Large intestine (tissue), 3 donors: ENCODE results near the gene SDK1. TPM values are rescaled to one million over a fixed set of nuclear protein-coding genes. Genes with fewer than 3 reads are reported as not detected.

ENCODE experiments used
- DNase-seq, 2 donors: peaks; one replicate each; pipeline versions ENCODE4 v3.0.0 to v3.0.0-alpha.2; 2013
- H3K27ac ChIP-seq: one replicate; pipeline ENCODE4 v1.5.1; 2013; ENCODE audit warnings: low read length
- H3K27me3 ChIP-seq: 2 replicates; pipeline ENCODE4 v1.6.1; 2013; ENCODE audit warnings: low read length; ENCODE audit not compliant: control insufficient read depth, insufficient read depth
- H3K36me3 ChIP-seq: 2 replicates; pipeline ENCODE4 v1.6.1; 2013; ENCODE audit warnings: low read length; ENCODE audit not compliant: control insufficient read depth, insufficient read depth
- H3K4me1 ChIP-seq: one replicate; pipeline ENCODE4 v1.6.1; 2013; ENCODE audit warnings: low read length; ENCODE audit not compliant: control insufficient read depth, insufficient read depth
- H3K4me3 ChIP-seq: one replicate; pipeline ENCODE4 v1.5.1; 2013; ENCODE audit warnings: low read length
- H3K9me3 ChIP-seq: one replicate; pipeline ENCODE4 v1.6.1; 2013; ENCODE audit warnings: mild to moderate bottlenecking, low read depth, low read length, moderate library complexity; ENCODE audit not compliant: control insufficient read depth
- WGBS: methylation state at CpG from one replicate; pipeline ENCODE4 v1.1.5; 2013; ENCODE audit warnings: low lambda C conversion rate; ENCODE audit not compliant: insufficient coverage; 5-methylcytosine and 5-hydroxymethylcytosine counted together
- polyA plus RNA-seq: library from polyadenylated mRNA; unstranded; fragments of 120-200 nt; gene quantifications from one replicate; pipeline ENCODE4 v1.2.1, GENCODE V29; 2013

The SDK1 gene
- polyA plus RNA-seq, 1 donor, result 6.4 TPM

DNA sequence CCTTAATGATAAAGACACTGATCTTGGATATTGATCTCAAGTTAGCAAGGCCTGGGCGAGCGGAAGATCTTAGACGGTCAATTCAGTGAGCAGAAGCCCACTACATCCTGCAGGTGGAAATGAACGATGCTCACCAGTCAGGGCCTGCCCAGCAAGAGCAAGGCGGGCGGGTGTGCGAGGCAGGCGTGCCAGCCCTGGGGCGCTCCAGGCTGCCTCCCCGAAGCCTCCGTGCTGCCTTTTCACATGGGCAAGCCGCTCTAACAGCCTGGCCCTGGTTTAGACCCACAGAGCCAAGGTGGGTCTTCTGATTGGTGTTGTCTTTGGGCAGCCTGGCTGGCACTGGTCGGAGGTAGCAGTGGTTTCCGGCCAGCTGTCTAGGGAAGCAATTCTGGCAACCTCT, 906.0 kb downstream of the SDK1 start:
- no peaks in the 10 kb centered on the region for H3K36me3 ChIP-seq
- H3K27me3 ChIP-seq, result no peaks in the 10 kb centered on the region
- no CpG with 5 or more reads among the region's 14 CpGs for WGBS
- peaks cover 7% of the 10 kb centered on the region for H3K9me3 ChIP-seq
- H3K4me1 ChIP-seq, result no peaks in the 10 kb centered on the region
- H3K27ac ChIP-seq, result no peak overlapping the region
- DNase-seq, result no peak
- H3K4me3 ChIP-seq, result no peak overlapping the region

- Histone ChIP-seq H3K4me1 (no peaks in the 10 kb centered on the region), H3K9me3 (peaks cover 7% of the 10 kb centered on the region)
- no CpG with 5 or more reads among the region's 15 CpGs for WGBS
Observed at GRCh38 chr7:4208086-4208485, 907.0 kb downstream of the SDK1 start.

GRCh38 chr7:4208586-4208985, 907.5 kb downstream of the SDK1 start:
- DNase-seq, result no peak
- no peaks in the 10 kb centered on the region for H3K27me3 ChIP-seq
- WGBS, result no CpG with 5 or more reads among the region's 13 CpGs
- H3K27ac ChIP-seq, result no peak overlapping the region
- no peaks in the 10 kb centered on the region for H3K4me1 ChIP-seq
- H3K4me3 ChIP-seq, result no peak overlapping the region
- no peaks in the 10 kb centered on the region for H3K36me3 ChIP-seq
- peaks cover 7% of the 10 kb centered on the region for H3K9me3 ChIP-seq

More at GRCh38 chr7:4208086-4208485, 907.0 kb downstream of the SDK1 start:
- Histone ChIP-seq H3K27ac (no peak overlapping the region), H3K4me3 (no peak overlapping the region), H3K36me3 (no peaks in the 10 kb centered on the region), H3K27me3 (no peaks in the 10 kb centered on the region)
- DNase-seq, result no peak

DNA sequence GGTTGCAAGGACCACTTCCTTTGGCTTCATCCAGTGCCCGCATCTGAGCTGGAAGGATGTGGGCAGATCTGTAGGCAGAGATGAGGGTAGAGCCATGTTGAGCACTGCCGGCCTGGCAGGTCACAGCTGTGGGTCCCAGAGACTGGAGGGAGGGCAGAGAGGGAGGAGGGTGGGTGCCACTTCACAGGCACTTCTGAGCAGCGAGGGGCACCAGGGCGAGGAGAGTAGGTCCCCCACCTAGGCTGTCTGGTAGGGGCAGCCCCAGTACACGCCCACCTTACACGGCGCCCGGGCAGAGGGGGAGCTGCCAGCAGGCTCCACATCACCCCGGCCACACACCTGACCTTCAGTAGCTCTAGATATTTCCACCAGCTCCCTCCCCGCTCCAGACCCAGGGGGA, 908.1 kb downstream of the SDK1 start:
- no peak overlapping the region for H3K27ac ChIP-seq
- no CpG with 5 or more reads among the region's 10 CpGs for WGBS
- no peak for DNase-seq
- no peak overlapping the region for H3K4me3 ChIP-seq
- H3K4me1 ChIP-seq, result no peaks in the 10 kb centered on the region
- peaks cover 7% of the 10 kb centered on the region for H3K9me3 ChIP-seq
- no peaks in the 10 kb centered on the region for H3K36me3 ChIP-seq
- no peaks in the 10 kb centered on the region for H3K27me3 ChIP-seq

DNA sequence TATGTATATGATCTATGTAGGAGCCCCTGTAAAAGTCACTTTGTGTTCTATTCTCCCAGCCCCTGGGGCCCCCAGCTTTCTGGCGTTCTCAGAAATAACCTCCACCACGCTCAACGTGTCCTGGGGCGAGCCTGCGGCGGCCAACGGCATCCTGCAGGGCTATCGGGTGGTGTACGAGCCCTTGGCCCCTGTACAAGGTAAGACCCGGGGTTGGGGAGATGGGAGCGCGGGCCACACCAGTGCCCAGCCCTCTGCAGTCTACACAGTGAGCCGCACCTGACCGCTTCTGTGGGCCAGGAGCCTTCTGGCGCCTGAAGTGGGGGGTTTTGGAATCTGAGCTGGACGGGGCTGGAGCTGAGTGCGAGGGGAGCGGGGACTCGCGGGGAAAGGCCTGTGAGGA, 908.9 kb downstream of the SDK1 start:
- Histone ChIP-seq H3K27me3 (no peaks in the 10 kb centered on the region), H3K36me3 (no peaks in the 10 kb centered on the region), H3K27ac (no peak overlapping the region), H3K9me3 (peaks cover 4% of the 10 kb centered on the region), H3K4me3 (no peak overlapping the region), H3K4me1 (no peaks in the 10 kb centered on the region)
- WGBS, result no CpG with 5 or more reads among the region's 20 CpGs
- DNase-seq, result no peak

DNA sequence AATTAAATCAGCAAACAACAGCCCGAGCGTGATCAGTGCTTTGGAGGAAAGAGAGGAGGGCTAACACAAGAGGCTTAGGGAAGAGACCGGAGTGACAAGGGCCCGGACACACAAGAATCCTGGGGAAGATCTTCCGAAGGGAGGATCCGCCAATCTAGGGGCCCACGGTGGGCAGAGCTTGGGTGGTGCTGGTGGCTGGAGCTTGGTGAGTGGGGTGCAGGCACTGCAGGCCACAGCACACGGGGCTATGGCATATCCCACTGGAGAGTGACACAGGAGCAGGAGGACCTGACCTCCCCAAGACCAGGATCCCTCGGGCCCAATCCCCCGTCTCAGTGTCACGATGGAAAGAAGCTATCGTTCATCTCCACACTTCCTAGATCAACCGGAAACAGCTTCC, 909.8 kb downstream of the SDK1 start:
- no peak for DNase-seq
- 100% methylated on average over 2 of the region's 13 CpGs for WGBS
- H3K4me1 ChIP-seq, result no peaks in the 10 kb centered on the region
- H3K27me3 ChIP-seq, result no peaks in the 10 kb centered on the region
- no peaks in the 10 kb centered on the region for H3K36me3 ChIP-seq
- no peak overlapping the region for H3K4me3 ChIP-seq
- no peak overlapping the region for H3K27ac ChIP-seq
- H3K9me3 ChIP-seq, result peaks cover 2% of the 10 kb centered on the region

GRCh38 chr7:4211261-4211660, 910.2 kb downstream of the SDK1 start:
- no peak overlapping the region for H3K4me3 ChIP-seq
- H3K36me3 ChIP-seq, result no peaks in the 10 kb centered on the region
- WGBS, result no CpG with 5 or more reads among the region's 11 CpGs
- no peak overlapping the region for H3K27ac ChIP-seq
- no peaks in the 10 kb centered on the region for H3K4me1 ChIP-seq
- H3K27me3 ChIP-seq, result no peaks in the 10 kb centered on the region
- DNase-seq, result no peak
- H3K9me3 ChIP-seq, result no peaks in the 10 kb centered on the region

DNA sequence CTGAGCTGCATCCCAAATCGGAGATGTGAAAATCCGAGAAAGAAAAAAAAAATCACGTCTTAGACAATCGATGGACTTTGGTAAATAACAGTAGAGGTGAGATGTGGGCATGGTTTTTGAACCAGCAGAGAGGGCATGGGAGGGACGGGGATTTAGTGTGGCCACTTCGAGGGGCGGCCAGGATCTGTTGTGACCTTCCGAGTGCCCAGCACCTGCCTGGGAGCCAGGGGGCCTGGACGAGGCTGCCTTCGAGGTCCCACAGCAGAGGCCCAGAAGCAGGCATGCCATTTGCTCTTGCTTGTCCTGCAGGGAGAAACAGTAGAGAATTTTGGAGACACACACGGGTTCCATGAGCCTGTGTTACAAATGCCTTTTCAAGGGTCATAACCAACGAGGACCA, 911.3 kb downstream of the SDK1 start:
- no peak overlapping the region for H3K27ac ChIP-seq
- no peak for DNase-seq
- H3K4me3 ChIP-seq, result no peak overlapping the region
- WGBS, result 100% methylated on average over 4 of the region's 12 CpGs
- H3K27me3 ChIP-seq, result no peaks in the 10 kb centered on the region
- H3K4me1 ChIP-seq, result no peaks in the 10 kb centered on the region
- no peaks in the 10 kb centered on the region for H3K36me3 ChIP-seq
- H3K9me3 ChIP-seq, result no peaks in the 10 kb centered on the region

GRCh38 chr7:4214291-4215155, 913.5 kb downstream of the SDK1 start:
- no CpG with 5 or more reads among the region's 32 CpGs for WGBS
- DNase-seq, result no peak
- no peaks in the 10 kb centered on the region for H3K4me1 ChIP-seq
- no peak overlapping the region for H3K27ac ChIP-seq
- no peak overlapping the region for H3K4me3 ChIP-seq
- H3K36me3 ChIP-seq, result no peaks in the 10 kb centered on the region
- no peaks in the 10 kb centered on the region for H3K27me3 ChIP-seq
- H3K9me3 ChIP-seq, result no peaks in the 10 kb centered on the region

DNA sequence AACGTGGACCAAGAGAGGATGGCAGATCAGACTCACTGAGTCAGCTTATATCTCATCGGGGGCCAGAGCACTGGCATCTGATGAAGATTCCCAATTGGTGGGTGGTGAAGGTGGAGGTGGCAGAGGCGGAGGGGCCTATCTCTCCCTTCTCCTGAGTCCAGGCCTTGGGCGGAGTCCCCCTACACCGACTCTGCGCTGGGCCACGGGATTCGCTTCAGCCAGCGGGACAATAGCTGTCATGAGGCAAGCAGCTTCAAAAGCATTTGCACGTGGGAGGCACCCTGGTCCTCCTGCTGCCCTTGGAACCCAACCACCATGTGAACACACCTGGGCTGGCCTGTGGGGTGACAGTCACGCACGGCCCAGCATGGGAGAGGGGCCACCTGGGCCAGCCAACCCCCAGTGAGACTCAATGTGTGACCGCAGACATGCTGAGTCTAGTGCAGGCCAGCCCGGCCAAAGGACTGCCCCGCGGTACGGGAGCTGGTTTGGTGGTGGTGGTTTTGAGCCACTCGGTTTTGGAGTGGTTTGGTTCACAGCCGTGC, 914.2 kb downstream of the SDK1 start:
- Histone ChIP-seq H3K9me3 (no peaks in the 10 kb centered on the region), H3K4me3 (no peak overlapping the region), H3K27me3 (no peaks in the 10 kb centered on the region), H3K4me1 (no peaks in the 10 kb centered on the region), H3K27ac (no peak overlapping the region), H3K36me3 (no peaks in the 10 kb centered on the region)
- WGBS, result no CpG with 5 or more reads among the region's 19 CpGs
- DNase-seq, result no peak

DNA sequence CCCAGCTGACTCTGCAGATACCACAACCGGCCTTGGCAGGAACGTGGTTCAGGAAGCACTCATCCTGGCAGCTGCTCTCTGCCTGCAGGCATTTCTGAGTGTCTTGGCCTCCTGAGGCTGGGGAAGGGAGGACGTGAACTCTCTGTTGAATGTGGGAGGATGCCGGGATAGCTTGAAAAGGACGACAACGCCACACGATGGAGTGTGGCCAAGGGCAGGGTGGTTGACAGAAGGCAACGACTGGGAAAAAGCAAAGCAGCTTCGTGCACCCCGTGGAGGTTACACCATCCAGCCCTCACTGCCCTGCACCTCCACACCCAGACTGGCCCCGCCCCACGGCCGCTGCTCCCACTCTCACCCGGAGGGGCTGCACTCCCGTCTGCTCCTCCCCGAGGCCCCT, 915.0 kb downstream of the SDK1 start:
- Histone ChIP-seq H3K36me3 (no peaks in the 10 kb centered on the region), H3K4me3 (no peak overlapping the region), H3K27ac (no peak overlapping the region), H3K9me3 (no peaks in the 10 kb centered on the region), H3K4me1 (no peaks in the 10 kb centered on the region), H3K27me3 (no peaks in the 10 kb centered on the region)
- 80% methylated on average over 2 of the region's 16 CpGs for WGBS
- no peak for DNase-seq
